NCI-H1105 (cell line): ENCODE measurements around the gene RABL2A.
"Not testable (repeated sequence)": the region's sequence is repeated elsewhere in the genome, so short reads cannot be mapped to it uniquely, and the experiment has no call there.

ENCODE experiments used
- DNase-seq: peaks from one replicate; lab custom pipeline; 2025; lab: John Stamatoyannopoulos, UW

RABL2A gene

GRCh38 chr2:113609822-113610221 is 17.2 kb upstream of the RABL2A start:
- not testable (repeated sequence) for DNase-seq

- not testable (repeated sequence) for DNase-seq
These were observed 6.1 kb upstream of the RABL2A start for GRCh38 chr2:113621002-113621401.

DNA sequence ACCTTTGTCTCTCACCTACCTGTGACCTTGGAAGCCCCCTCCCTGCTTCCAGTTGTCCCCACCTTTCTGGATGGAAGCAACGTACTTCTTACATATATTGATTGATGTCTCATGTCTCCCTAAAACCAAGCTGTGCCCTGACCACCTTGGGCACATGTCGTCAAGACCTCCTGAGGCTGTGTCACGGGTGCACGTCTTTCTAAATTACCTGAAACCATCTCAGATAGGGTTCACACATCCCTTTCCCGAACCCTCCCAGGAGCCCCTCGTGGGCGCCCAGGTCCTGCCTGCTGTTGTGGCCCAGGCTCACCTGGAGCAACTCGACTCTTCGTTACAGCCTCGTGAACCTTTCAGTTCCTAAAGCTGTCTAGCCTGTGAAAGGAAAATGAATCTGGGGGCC is 1.2 kb upstream of the RABL2A start:
- DNase-seq: not testable (repeated sequence)

GRCh38 chr2:113632849-113633345 is 5.8 kb downstream of the RABL2A start:
- not testable (repeated sequence) for DNase-seq

DNA sequence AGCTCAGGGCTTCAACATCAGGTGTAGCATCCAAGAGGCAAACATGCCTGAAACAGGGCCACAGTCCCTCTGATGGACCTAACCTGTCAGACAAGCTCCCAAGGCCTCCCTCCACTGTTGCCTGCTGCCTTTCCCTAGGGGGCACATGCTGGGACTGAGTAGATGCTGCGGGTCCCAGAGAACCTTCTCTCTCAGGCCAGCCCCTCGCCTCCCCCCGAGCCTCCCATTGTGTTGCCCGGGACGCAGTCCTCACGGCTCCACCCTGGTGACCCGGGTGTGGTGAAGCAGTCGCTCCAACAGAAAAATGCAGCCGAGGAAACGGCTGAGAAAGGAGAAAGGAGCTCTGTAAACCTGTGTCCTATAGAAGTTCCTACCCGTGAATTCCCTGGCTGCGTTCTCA is 8.3 kb downstream of the RABL2A start:
- DNase-seq: not testable (repeated sequence)

- not testable (repeated sequence) for DNase-seq
These were observed 9.2 kb downstream of the RABL2A start for GRCh38 chr2:113636226-113636625.

DNA sequence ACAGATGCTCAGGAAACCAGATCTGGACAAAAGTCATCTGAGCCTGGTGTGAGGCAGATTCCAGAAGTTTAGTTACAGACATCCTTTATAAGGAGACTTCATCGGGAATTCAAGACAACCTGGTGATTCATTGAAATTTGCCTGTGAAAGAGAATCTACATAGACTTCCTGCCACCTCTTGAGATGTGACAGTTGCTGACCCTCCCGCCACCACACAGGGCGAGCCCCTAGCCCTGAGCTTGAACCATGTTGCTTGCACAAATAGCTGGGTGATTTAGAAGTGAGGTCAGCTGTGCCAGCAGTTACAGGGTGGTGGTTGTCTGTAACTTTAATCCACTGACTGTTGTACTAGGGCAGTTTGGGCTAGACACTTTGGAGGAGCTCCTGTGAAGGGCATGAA is 11.0 kb downstream of the RABL2A start:
- not testable (repeated sequence) for DNase-seq

GRCh38 chr2:113646217-113646616 is 19.2 kb downstream of the RABL2A start:
- not testable (repeated sequence) for DNase-seq

GRCh38 chr2:113650834-113651815 is 24.1 kb downstream of the RABL2A start:
- DNase-seq: not testable (repeated sequence)

DNA sequence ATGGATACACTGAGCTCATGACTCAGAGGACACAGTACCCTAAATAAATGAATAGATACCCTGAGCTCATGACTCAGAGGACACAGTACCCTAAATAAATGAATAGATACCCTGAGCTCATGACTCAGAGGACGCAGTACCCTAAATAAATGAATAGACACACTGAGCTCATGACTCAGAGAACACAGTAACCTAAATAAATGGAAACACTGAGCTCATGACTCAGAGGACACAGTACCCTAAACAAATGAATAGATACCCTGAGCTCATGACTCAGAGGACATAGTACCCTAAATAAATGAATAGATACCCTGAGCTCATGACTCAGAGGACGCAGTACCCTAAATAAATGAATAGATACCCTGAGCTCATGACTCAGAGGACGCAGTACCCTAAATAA is 25.5 kb downstream of the RABL2A start:
- DNase-seq: not testable (repeated sequence)

- not testable (repeated sequence) for DNase-seq
These were observed 29.1 kb downstream of the RABL2A start for GRCh38 chr2:113656031-113656624.

GRCh38 chr2:113657735-113658134 is 30.7 kb downstream of the RABL2A start:
- DNase-seq: not testable (repeated sequence)

- DNase-seq: not testable (repeated sequence)
These were observed 36.4 kb downstream of the RABL2A start for GRCh38 chr2:113663285-113664060.

- DNase-seq: not testable (repeated sequence)
These were observed 37.9 kb downstream of the RABL2A start for GRCh38 chr2:113664761-113665533.

DNA sequence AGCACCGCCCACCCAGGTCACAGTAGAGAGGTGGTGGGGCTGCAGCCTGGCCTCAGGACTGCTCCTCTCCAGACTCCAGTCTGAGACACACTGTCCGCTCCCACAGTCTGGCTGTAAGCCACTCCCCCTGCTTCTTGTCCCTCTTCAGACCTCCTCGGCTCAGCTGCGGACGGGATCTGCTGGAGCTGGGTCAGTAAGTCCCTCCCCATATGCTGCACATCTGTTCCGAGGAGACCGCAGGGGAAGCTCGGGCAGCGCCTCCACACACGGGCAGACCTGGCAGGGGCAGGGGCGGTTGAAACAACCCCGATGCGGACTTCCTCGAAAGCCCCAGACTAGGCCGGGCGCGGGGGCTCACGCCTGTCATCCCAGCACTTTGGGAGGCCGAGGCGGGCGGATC is 41.9 kb downstream of the RABL2A start:
- not testable (repeated sequence) for DNase-seq

DNA sequence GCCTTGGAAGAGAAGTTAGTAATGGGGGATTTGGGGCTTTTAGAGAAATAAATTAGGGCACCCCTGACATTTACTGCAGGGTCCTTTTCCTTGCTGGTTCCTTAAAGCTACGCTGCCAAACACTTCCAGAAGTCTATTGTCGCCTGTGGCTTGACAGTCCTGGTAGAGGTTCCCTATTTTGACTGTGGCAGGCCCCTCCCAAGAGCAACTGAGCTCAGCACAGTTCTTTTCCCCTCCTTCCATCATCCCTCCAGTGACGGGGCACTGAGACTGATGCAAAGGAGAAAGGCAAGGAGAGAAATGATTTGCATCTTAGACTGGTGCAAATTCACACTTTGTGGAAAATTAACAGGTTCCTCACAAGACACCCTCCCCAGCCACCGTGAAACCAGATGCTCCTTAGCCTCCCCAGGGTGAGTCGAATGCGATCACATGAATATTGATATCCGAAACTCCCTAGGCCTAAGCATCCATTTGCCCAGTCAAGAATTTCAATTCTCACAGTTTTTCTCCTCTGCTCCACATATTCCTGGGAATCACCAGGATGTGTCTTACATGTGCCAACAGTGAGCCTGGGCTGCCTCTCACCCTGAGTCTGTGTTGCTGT is 45.4 kb downstream of the RABL2A start:
- no peak for DNase-seq

GRCh38 chr2:113675875-113676274 is 48.8 kb downstream of the RABL2A start:
- DNase-seq: no peak

GRCh38 chr2:113676623-113677266 is 49.7 kb downstream of the RABL2A start:
- no peak for DNase-seq

GRCh38 chr2:113677330-113677729 is 50.3 kb downstream of the RABL2A start:
- DNase-seq: no peak

- DNase-seq: no peak
These were observed 52.4 kb downstream of the RABL2A start for GRCh38 chr2:113679457-113679856.
